Lung (tissue), 12 donors: ENCODE data around the gene BCAS3. TPM values are rescaled to one million over a fixed set of nuclear protein-coding genes. Genes with fewer than 3 reads are reported as not detected.

Experiments used
- ATAC-seq: fragments of 200-7000 bp; cut with Tn5 transposase; one replicate; pipeline ENCODE4 v1.9.1; 2020; ENCODE audit warnings: moderate number of reproducible peaks; ENCODE audit not compliant: insufficient read depth, low FRiP score
- DNase-seq, 3 donors: peaks; one replicate each; pipeline ENCODE4 v3.0.0-alpha.2; 2013 to 2017
- H3K27ac ChIP-seq, 2 donors: one replicate each; pipeline ENCODE4 v1.5.1; 2013; ENCODE audit warnings: mild to moderate bottlenecking in 2 of 2, moderate library complexity in 2 of 2, control low read depth in 1 of 2, inconsistent platforms in 1 of 2, low read depth in 1 of 2, low read length in 1 of 2
- H3K27me3 ChIP-seq, 3 donors: one replicate each; pipeline ENCODE4 v1.5.1; 2013; ENCODE audit warnings: low read length in 2 of 3; ENCODE audit not compliant: control insufficient read depth in 3 of 3, insufficient read depth in 3 of 3
- H3K36me3 ChIP-seq, 4 donors: one replicate each; pipeline ENCODE4 v1.5.1; 2013; ENCODE audit warnings: low read length in 4 of 4, mild to moderate bottlenecking in 1 of 4, moderate library complexity in 1 of 4; ENCODE audit not compliant: control insufficient read depth in 4 of 4, insufficient read depth in 4 of 4
- H3K4me1 ChIP-seq, 5 donors: one replicate each; pipeline ENCODE4 v1.5.1; 2013; ENCODE audit warnings: low read length in 5 of 5, mild to moderate bottlenecking in 2 of 5, moderate library complexity in 1 of 5; ENCODE audit not compliant: control insufficient read depth in 5 of 5, insufficient read depth in 5 of 5
- H3K4me3 ChIP-seq: one replicate; pipeline ENCODE4 v1.5.1; 2013; ENCODE audit warnings: mild to moderate bottlenecking, control low read depth, moderate library complexity
- H3K9ac ChIP-seq, 2 donors: one replicate each; pipeline ENCODE4 v1.5.1; 2013; ENCODE audit warnings: low read length in 2 of 2, control low read depth in 1 of 2; ENCODE audit not compliant: insufficient read depth in 1 of 2
- H3K9me3 ChIP-seq, 4 donors: one replicate each; pipeline ENCODE4 v1.5.1; 2013; ENCODE audit warnings: low read length in 3 of 4, mild to moderate bottlenecking in 1 of 4, moderate library complexity in 1 of 4; ENCODE audit not compliant: control insufficient read depth in 4 of 4, insufficient read depth in 3 of 4
- WGBS, 2 donors: extraction: QIAGEN DNeasy Blood & Tissue Kit; methylation state at CpG; one replicate each; pipeline ENCODE4 v1.1.7; 2013; 5-methylcytosine and 5-hydroxymethylcytosine counted together
- polyA plus RNA-seq, 2 donors: library from polyadenylated mRNA; stranded (reverse); fragments of 200-250 nt; gene quantifications; one replicate each; pipeline ENCODE4 v1.2.1, GENCODE V29; 2013
- total RNA-seq, 2 donors: library from RNA; depleted of rRNA in 1 of 2; stranded (reverse); fragments of >200 nt in 1 of 2; gene quantifications; one replicate each; pipeline ENCODE4 v1.2.1, GENCODE V29; 2014 to 2021
- TF ChIP-seq, protein P1 (sequence below): IDR thresholded peaks from 2 replicates; pipeline ENCODE4 v1.5.1; 2012; ENCODE audit warnings: mild to moderate bottlenecking; ENCODE audit errors: control extremely low read depth, extremely low read depth
- donor health status: control.
- donor health status: control.
- donor health status: Bipolar disorder and iron deficiency.
- donor health status: healthy.
- donor health status: DM: yes; HTN: yes; CAD: no.

BCAS3 gene
- total and polyA plus RNA-seq, 4 donors, result 4.0 to 101 (median 20.3) TPM

DNA sequence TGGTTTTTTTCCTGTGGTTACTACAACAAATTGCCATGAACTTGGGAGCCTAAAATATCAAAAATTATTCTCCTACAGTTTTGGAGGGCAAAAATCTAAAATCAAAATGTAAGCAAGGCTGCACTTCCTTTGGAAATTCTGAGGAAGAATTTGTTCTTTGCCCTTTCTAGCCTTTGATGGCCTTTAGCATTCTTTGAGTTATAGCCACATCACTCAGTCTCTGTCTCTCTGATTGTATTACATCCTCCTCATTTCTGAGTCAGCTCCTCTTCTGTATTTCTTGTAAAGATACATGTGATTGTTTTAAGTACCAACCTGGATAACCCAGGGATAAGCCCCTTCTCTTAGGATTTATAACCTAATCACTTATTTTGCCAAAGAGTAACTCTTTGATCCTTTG is 282.0 kb downstream of the BCAS3 start:
- Histone ChIP-seq H3K27ac (no peak overlapping the region), H3K36me3 (peaks cover 0 to 5% (median under 1%) of the 10 kb centered on the region in 4 donors), H3K27me3 (no peaks in the 10 kb centered on the region), H3K4me3 (no peak overlapping the region), H3K9me3 (peaks cover 0 to 5% (median 3%) of the 10 kb centered on the region in 4 donors), H3K9ac (no peak overlapping the region), H3K4me1 (no peaks in the 10 kb centered on the region)
- DNase-seq (no peak), ATAC-seq (no peak)
- TF ChIP-seq, protein P1, sequence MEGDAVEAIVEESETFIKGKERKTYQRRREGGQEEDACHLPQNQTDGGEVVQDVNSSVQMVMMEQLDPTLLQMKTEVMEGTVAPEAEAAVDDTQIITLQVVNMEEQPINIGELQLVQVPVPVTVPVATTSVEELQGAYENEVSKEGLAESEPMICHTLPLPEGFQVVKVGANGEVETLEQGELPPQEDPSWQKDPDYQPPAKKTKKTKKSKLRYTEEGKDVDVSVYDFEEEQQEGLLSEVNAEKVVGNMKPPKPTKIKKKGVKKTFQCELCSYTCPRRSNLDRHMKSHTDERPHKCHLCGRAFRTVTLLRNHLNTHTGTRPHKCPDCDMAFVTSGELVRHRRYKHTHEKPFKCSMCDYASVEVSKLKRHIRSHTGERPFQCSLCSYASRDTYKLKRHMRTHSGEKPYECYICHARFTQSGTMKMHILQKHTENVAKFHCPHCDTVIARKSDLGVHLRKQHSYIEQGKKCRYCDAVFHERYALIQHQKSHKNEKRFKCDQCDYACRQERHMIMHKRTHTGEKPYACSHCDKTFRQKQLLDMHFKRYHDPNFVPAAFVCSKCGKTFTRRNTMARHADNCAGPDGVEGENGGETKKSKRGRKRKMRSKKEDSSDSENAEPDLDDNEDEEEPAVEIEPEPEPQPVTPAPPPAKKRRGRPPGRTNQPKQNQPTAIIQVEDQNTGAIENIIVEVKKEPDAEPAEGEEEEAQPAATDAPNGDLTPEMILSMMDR, result no peak

DNA sequence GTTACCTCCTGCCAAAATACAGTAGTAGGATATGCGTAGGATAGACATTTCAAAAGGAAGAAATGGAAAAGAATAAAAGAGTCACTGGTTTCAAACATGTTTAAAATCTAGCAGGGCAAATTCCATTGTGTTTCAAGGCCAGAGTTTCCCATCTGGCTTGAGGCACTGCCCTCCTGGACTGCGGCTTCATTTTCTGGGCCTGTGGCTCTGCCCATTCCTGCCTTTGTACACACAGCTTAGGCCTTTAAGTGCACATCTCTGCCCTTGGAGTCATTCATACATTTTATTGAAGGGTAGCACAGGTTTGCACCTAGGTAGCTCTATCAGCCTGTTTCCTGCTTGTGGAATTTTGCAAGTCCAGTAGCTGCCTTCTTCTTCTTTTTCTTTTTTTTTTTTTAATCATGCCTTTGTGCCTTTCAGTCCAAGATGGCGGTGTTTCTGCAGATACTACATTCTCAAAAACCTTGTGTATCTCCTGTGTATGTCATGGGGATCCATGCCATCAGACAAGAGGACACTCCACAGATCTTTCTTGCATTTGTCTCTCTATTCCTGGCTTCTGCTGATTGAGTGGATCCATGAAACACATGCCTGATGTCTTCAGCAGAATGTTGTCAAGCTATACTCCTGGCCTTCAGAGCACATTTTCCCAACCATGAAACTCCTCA is 282.9 kb downstream of the BCAS3 start:
- H3K27ac ChIP-seq, result no peak overlapping the region
- ATAC-seq (no peak), DNase-seq (no peak)
- peaks cover 0 to 5% (median under 1%) of the 10 kb centered on the region in 4 donors for H3K36me3 ChIP-seq
- 96 to 97% methylated on average over 3 of the region's 3 CpGs for WGBS, 2 donors
- H3K9me3 ChIP-seq, result peaks cover 0 to 5% (median 3%) of the 10 kb centered on the region in 4 donors
- H3K9ac ChIP-seq, result no peak overlapping the region
- H3K4me1 ChIP-seq, result no peaks in the 10 kb centered on the region
- no peak overlapping the region for H3K4me3 ChIP-seq
- TF ChIP-seq, protein P1, result no peak
- H3K27me3 ChIP-seq, result no peaks in the 10 kb centered on the region

DNA sequence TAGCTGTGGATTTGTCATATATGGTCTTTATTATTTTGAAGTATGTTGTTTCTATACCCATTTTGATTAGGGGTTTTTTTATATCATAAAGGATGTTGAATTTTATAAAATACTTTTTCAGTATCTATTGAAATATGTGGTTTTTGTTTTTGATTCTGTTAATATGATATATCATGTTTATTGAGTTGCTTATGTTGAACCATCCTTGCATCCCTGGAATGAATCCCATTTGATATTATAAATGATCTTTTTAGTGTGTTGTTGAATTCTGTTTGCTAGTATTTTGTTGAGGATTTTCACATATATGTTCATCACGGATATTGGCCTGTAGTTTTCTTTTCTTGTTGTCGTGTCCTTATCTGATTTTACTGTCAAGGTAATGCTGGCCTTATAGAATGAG is 286.5 kb downstream of the BCAS3 start:
- TF ChIP-seq, protein P1, result no peak
- Histone ChIP-seq H3K4me3 (no peak overlapping the region), H3K4me1 (no peaks in the 10 kb centered on the region), H3K36me3 (peaks cover 0 to 5% (median under 1%) of the 10 kb centered on the region in 4 donors), H3K27ac (no peak overlapping the region), H3K27me3 (no peaks in the 10 kb centered on the region), H3K9ac (no peak overlapping the region), H3K9me3 (peaks cover 2 to 13% (median 5%) of the 10 kb centered on the region in 4 donors)
- DNase-seq, result no peak
- 94 to 99% methylated on average over 2 of the region's 2 CpGs for WGBS, 2 donors
- no peak for ATAC-seq

DNA sequence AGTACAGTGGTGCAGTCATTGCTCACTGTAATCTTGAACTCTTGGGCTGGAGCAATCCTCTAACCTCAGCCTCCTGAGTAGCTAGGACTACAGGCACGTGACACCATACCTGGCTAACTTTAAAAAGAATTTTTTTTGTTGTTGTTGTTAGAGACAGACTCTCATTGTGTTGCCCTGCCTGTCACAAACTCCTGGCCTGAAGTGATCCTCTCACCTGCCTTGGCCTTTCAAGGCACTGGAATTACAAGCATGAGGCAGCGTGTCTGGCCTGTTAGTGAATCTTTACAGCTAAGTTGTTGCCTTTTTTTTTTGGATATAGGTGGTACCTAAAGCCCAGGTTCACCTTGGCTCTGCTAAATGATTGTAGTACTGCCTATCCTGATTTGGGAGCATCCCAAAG is 290.6 kb downstream of the BCAS3 start:
- WGBS, 2 donors, result 97 to 98% methylated on average over 2 of the region's 2 CpGs
- Histone ChIP-seq H3K4me1 (peaks cover 0 to 4% (median 0%) of the 10 kb centered on the region in 5 donors), H3K9ac (no peak overlapping the region), H3K36me3 (no peaks in the 10 kb centered on the region), H3K4me3 (no peak overlapping the region), H3K27me3 (no peaks in the 10 kb centered on the region), H3K9me3 (peaks cover 0 to 13% (median 4%) of the 10 kb centered on the region in 4 donors), H3K27ac (no peak overlapping the region)
- ATAC-seq (no peak), DNase-seq (no peak)
- TF ChIP-seq, protein P1, result no peak
